Colonic mucosa (tissue), 4 donors: Measurements from ENCODE around the gene THAP8. TPM values are rescaled to one million over a fixed set of nuclear protein-coding genes. Genes with fewer than 3 reads are reported as not detected.

Experiments used
- DNase-seq: peaks from one replicate; pipeline ENCODE4 v3.0.0-alpha.2; 2020
- H3K27ac ChIP-seq: fragments of 200-600 bp; one replicate; pipeline ENCODE4 v1.8.0; 2021
- H3K27me3 ChIP-seq: fragments of 200-600 bp; one replicate; pipeline ENCODE4 v1.8.0; 2021
- H3K36me3 ChIP-seq: fragments of 200-600 bp; one replicate; pipeline ENCODE4 v1.8.0; 2021
- H3K4me1 ChIP-seq: fragments of 200-600 bp; one replicate; pipeline ENCODE4 v1.8.0; 2021; ENCODE audit warnings: mild to moderate bottlenecking
- H3K4me3 ChIP-seq: fragments of 200-600 bp; one replicate; pipeline ENCODE4 v1.8.0; 2021
- H3K9ac ChIP-seq, 2 donors: one replicate each; pipeline ENCODE4 v1.7.0; 2013; ENCODE audit warnings: control low read depth in 2 of 2, low read depth in 2 of 2, low read length in 2 of 2
- H3K9me3 ChIP-seq: fragments of 200-600 bp; one replicate; pipeline ENCODE4 v1.8.0; 2021
- CTCF ChIP-seq: fragments of 200-600 bp; IDR thresholded peaks from one replicate; pipeline ENCODE4 v1.8.0; 2022; ENCODE audit warnings: antibody characterized with exemption, mild to moderate bottlenecking
- intact Hi-C: fragments of 100-400 bp; cut with DNase I; formaldehyde crosslinking; loops from one replicate; pipeline ENCODE4 v1.14.1; 2022
- total RNA-seq, 2 donors: library from RNA; stranded (reverse); fragmentation: NEBNext Ultra II Directional in 1 of 2; extraction: Animal tissue kit (Norgen Biotek cat#: 25700) in 1 of 2; gene quantifications; one replicate each; pipeline ENCODE4 v1.2.1, GENCODE V29; 2021
- donor health status: healthy.
- donor health status: DM: no; HTN: no; CAD: no.
- donor health status: DM: no; HTN: no; CAD: no.

The THAP8 gene
- total RNA-seq, 2 donors from 2014 or later = 3.3 to 4.6 TPM

GRCh38 chr19:35996777-35997176, 57.3 kb downstream of the THAP8 start:
- H3K4me3 ChIP-seq = no peak overlapping the region
- no peak for TF ChIP-seq CTCF
- H3K27me3 ChIP-seq = no peaks in the 10 kb centered on the region
- no peak for DNase-seq
- no peaks in the 10 kb centered on the region for H3K4me1 ChIP-seq
- intact Hi-C loops = loop anchor here (10.0 kb wide), 1 partner anchor 58 kb away; the partner anchor contains the start of genes THAP8 and WDR62
- H3K9ac ChIP-seq = peak overlapping the region in 1 of 2 donors; percentile 82
- H3K36me3 ChIP-seq = no peaks in the 10 kb centered on the region
- H3K27ac ChIP-seq = no peak overlapping the region
- H3K9me3 ChIP-seq = no peaks in the 10 kb centered on the region

- peak within 1 kb of the TSS; percentile 90 for H3K27ac ChIP-seq
- H3K4me3 ChIP-seq = peak within 1 kb of the TSS; percentile 76
- peak within 1 kb of the TSS; percentile 82 to 90 for H3K9ac ChIP-seq
- H3K4me1 ChIP-seq = no peaks in the 10 kb centered on the region
- intact Hi-C loops = loop anchor here (10.0 kb wide), 1 partner anchor 59 kb away; the partner anchor contains the start of genes THAP8 and WDR62
- no peak for TF ChIP-seq CTCF
- DNase-seq = peak; percentile 98
- no peaks in the 10 kb centered on the region for H3K27me3 ChIP-seq
- no peaks in the 10 kb centered on the region for H3K36me3 ChIP-seq
- H3K9me3 ChIP-seq = no peaks in the 10 kb centered on the region
Measured at GRCh38 chr19:35995048-35995993, 58.8 kb downstream of the THAP8 start, which contains the start of gene SDHAF1. Gene SDHAF1 (plus strand): TSS chr19:35995188. CDS start chr19:35995275, 87 bp downstream.

- Histone ChIP-seq H3K9me3 (no peaks in the 10 kb centered on the region), H3K27ac (no peak overlapping the region), H3K9ac (peak overlapping the region in 1 of 2 donors; percentile 58), H3K36me3 (no peaks in the 10 kb centered on the region), H3K27me3 (no peaks in the 10 kb centered on the region), H3K4me3 (peak overlapping the region; percentile 76), H3K4me1 (no peaks in the 10 kb centered on the region)
- TF ChIP-seq CTCF = no peak
- DNase-seq = peak; percentile 41
- intact Hi-C loops = loop anchor here (10.0 kb wide), 1 partner anchor 61 kb away; the partner anchor contains the start of genes THAP8 and WDR62
Measured at GRCh38 chr19:35993923-35994598, 60.0 kb downstream of the THAP8 start.

GRCh38 chr19:35992907-35993765, 60.9 kb downstream of the THAP8 start:
- intact Hi-C loops = loop anchor here (10.0 kb wide), 1 partner anchor 62 kb away; the partner anchor contains the start of genes THAP8 and WDR62
- Histone ChIP-seq H3K4me1 (no peaks in the 10 kb centered on the region), H3K27ac (no peak overlapping the region), H3K27me3 (no peaks in the 10 kb centered on the region), H3K9ac (no peak overlapping the region), H3K36me3 (no peaks in the 10 kb centered on the region), H3K4me3 (no peak overlapping the region), H3K9me3 (no peaks in the 10 kb centered on the region)
- DNase-seq = no peak
- no peak for TF ChIP-seq CTCF
